ENCODE results near the gene KLHL24.

DNA sequence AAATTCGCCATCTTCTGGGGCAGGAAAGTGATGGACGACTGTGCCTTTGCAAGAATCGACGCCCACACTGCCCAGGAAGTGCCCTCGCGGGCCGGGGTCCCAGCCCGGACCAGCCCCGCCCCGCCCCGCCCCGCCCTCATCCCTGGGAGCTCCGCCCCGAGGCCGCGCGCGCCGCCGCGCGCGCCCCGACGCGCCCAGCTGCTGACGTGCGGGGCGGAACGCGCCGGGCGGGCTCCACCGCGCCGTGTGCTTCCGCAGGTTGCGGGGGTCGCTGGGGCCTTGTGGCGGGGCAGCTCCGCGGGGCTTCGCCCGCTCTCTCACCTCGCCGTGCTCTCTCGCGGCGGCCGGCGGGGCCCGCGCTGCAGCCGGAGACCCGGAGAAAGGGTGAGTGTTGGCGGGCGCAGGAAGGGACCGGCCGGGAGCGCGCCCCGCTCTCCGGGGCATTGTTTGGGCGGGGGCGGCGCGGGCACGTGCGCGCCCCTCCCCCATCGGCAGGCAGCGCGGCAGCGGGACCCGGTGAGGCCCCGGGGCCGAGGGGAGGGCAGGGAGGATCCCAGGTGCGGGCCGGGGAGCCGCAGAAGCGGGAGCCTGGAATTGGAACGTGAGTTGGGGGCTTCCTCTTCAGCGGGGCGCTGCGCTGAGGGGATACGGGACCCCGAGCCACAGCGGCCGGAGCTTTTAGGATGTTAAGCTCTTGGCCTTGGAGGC, 62.3 kb downstream of the KLHL24 start, which contains the start of gene YEATS2:
- TF ChIP-seq PAF1 (CRISPR knock-in tag; IDR thresholded peaks at IDR 0.05) (no peak), POLR2AphosphoS5 (IDR thresholded peaks at IDR 0.05; ENCODE audit: low read depth, low read length) (peak; percentile 66), CTCF (CRISPR knock-in tag; IDR thresholded peaks at IDR 0.05) (no peak), ZNF430 (CRISPR knock-in tag; IDR thresholded peaks at IDR 0.05) (peak; percentile 82; the same call in 1 of the 2 replicates)

All from HepG2 (cell line).